GM21390 (cell line): ENCODE measurements around the gene NRG2.

Experiments
- ATAC-seq: cut with Tn5 transposase; IDR thresholded peaks from one replicate; pipeline ENCODE4 v1.9.1; 2021; ENCODE audit not compliant: unreplicated experiment

The NRG2 gene

GRCh38 chr5:139821806-139822552 is 221.1 kb downstream of the NRG2 start:
- ATAC-seq = no peak

GRCh38 chr5:139820606-139821005 is 222.5 kb downstream of the NRG2 start:
- no peak for ATAC-seq

- no peak for ATAC-seq
These were observed 223.0 kb downstream of the NRG2 start for GRCh38 chr5:139820130-139820529.

- ATAC-seq = no peak
These were observed 225.1 kb downstream of the NRG2 start for GRCh38 chr5:139817970-139818369.

- no peak for ATAC-seq
These were observed 225.7 kb downstream of the NRG2 start for GRCh38 chr5:139817362-139817761.

GRCh38 chr5:139816566-139816965 is 226.5 kb downstream of the NRG2 start:
- ATAC-seq = no peak

- no peak for ATAC-seq
These were observed 228.3 kb downstream of the NRG2 start for GRCh38 chr5:139814704-139815280.

- no peak for ATAC-seq
These were observed 228.9 kb downstream of the NRG2 start for GRCh38 chr5:139814191-139814601.

- ATAC-seq = no peak
These were observed 230.0 kb downstream of the NRG2 start for GRCh38 chr5:139812836-139813805.

GRCh38 chr5:139812323-139812722 is 230.8 kb downstream of the NRG2 start:
- ATAC-seq = no peak

GRCh38 chr5:139811274-139811607 is 231.9 kb downstream of the NRG2 start:
- no peak for ATAC-seq

GRCh38 chr5:139810341-139811273 is 232.5 kb downstream of the NRG2 start:
- ATAC-seq = no peak

GRCh38 chr5:139809331-139809810 is 233.7 kb downstream of the NRG2 start:
- no peak for ATAC-seq

- no peak for ATAC-seq
These were observed 234.4 kb downstream of the NRG2 start for GRCh38 chr5:139808481-139809330.

GRCh38 chr5:139807647-139808030 is 235.5 kb downstream of the NRG2 start:
- ATAC-seq = no peak

- no peak for ATAC-seq
These were observed 236.1 kb downstream of the NRG2 start for GRCh38 chr5:139806726-139807646.

- no peak for ATAC-seq
These were observed 237.0 kb downstream of the NRG2 start for GRCh38 chr5:139806111-139806510.

- no peak for ATAC-seq
These were observed 237.6 kb downstream of the NRG2 start for GRCh38 chr5:139805545-139805944.
